ENCODE measurements around the gene RBMS2.
"Not testable (repeated sequence)": the region's sequence is repeated elsewhere in the genome, so short reads cannot be mapped to it uniquely, and the experiment has no call there.

Gene RBMS2

GRCh38 chr12:56571121-56571520 is 49.5 kb downstream of the RBMS2 start:
- peaks cover 6% of the 10 kb centered on the region for H3K4me1 Mint-ChIP-seq
- H3K27me3 Mint-ChIP-seq = no peaks in the 10 kb centered on the region
- H3K4me3 Mint-ChIP-seq = no peak overlapping the region
- H3K36me3 Mint-ChIP-seq (ENCODE audit: insufficient read depth) = peaks cover 4% of the 10 kb centered on the region
- H3K27ac Mint-ChIP-seq (ENCODE audit: low read depth) = no peak overlapping the region
- DNase-seq (ENCODE audit: low spot score in 2 of 2) = no peak
- no peaks in the 10 kb centered on the region for H3K9me3 Mint-ChIP-seq
- no peak for ATAC-seq (replicated peaks; ENCODE audit: extremely low read depth, poor library complexity, severe bottlenecking)

DNA sequence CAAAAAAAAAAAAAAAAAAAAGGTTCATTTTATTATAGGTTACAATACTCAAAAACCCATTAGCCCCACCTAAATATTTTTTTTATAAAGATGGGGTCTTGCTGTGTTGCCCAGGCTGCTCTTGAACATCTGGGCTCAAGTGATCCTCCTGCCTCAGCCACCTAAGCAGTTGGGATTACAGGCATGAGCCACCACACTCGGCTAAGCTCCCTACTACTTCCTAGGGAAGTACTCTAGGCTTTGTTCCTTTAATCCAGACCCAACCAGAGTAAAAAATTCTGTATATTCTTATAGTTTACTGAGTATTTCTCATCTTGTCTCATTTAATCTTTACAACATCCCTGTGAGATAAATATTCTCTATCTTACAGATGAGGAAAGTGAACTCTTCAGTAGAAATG is 50.7 kb downstream of the RBMS2 start:
- H3K9me3 Mint-ChIP-seq = no peaks in the 10 kb centered on the region
- peaks cover 6% of the 10 kb centered on the region for H3K4me1 Mint-ChIP-seq
- peaks cover 4% of the 10 kb centered on the region for H3K36me3 Mint-ChIP-seq (ENCODE audit: insufficient read depth)
- no peak for ATAC-seq (replicated peaks; ENCODE audit: extremely low read depth, poor library complexity, severe bottlenecking)
- H3K27me3 Mint-ChIP-seq = no peaks in the 10 kb centered on the region
- no peak overlapping the region for H3K27ac Mint-ChIP-seq (ENCODE audit: low read depth)
- H3K4me3 Mint-ChIP-seq = no peak overlapping the region
- DNase-seq (ENCODE audit: low spot score in 2 of 2) = no peak

DNA sequence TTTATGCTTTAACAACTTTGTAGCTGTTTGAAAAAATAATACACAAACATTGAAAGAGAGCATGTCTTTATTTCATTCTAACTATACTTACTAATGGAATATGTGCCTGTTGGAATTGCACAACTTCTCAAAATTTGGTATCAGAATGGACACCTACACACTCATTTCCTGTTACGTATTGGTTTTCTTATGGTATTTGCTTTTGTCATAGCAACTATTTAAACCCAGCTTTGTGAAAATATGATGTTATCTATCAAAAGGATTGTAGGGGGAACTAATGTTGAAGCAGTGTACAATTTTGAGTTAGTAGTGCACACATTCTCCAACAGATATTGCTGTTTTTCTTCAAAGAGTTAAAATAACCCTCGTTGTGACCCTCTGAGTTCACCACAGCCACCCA is 52.6 kb downstream of the RBMS2 start:
- Mint-ChIP-seq H3K27ac (ENCODE audit: low read depth) (no peak overlapping the region), H3K36me3 (ENCODE audit: insufficient read depth) (peaks cover 2% of the 10 kb centered on the region), H3K27me3 (no peaks in the 10 kb centered on the region), H3K9me3 (no peaks in the 10 kb centered on the region), H3K4me3 (no peak overlapping the region), H3K4me1 (peaks cover 6% of the 10 kb centered on the region)
- no peak for ATAC-seq (replicated peaks; ENCODE audit: extremely low read depth, poor library complexity, severe bottlenecking)
- no peak for DNase-seq (ENCODE audit: low spot score in 2 of 2)

DNA sequence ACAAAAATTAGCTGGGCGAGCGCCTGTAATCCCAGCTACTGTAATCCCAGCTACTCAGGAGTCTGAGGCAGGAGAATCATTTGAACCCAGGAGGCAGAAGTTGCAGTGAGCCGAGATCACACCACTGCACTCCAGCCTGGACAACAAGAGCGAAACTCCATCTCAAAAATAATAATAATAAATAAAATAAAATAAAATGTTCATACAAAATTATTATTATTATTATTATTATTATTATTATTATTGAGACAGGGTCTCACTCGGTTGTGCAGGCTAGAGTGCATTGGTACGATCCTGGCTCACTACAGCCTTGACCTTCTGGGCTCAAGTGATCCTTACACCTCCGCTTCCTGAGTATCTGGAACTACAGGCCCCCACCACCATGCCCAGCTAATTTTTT is 55.6 kb downstream of the RBMS2 start:
- DNase-seq (ENCODE audit: low spot score in 2 of 2); H3K27ac Mint-ChIP-seq (ENCODE audit: low read depth); H3K36me3 Mint-ChIP-seq (ENCODE audit: insufficient read depth); ATAC-seq (replicated peaks; ENCODE audit: extremely low read depth, poor library complexity, severe bottlenecking); H3K27me3 Mint-ChIP-seq; H3K9me3 Mint-ChIP-seq; H3K4me3 Mint-ChIP-seq: not testable (repeated sequence)
- peaks cover 13% of the 10 kb centered on the region for H3K4me1 Mint-ChIP-seq

DNA sequence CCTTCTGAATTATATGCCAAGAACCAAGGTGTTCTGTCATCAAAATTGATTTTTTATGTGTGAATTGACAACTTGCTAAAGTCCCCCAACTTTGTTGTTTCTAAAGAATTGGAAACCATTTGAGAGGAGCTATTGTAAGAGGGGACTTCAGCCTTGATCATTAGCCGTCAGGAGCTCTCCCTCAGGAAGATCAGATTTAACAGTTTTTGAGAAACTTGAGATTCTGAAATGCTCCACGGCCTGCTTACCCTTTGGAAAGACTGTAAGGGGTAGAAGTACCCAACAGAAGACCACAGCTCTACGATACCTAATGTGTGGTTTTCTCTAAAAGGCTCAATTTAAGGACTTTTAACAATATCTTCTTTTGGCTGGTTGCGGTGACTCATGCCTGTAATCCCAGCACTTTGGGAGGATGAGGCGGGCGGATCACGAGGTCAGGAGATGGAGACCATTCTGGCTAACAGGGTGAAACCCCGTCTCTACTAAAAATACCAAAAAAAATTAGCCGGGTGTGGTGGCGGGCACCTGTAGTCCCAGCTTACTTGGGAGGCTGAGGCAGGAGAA is 57.4 kb downstream of the RBMS2 start:
- ATAC-seq (replicated peaks; ENCODE audit: extremely low read depth, poor library complexity, severe bottlenecking) (no peak), DNase-seq (ENCODE audit: low spot score in 2 of 2) (no peak)
- no peaks in the 10 kb centered on the region for H3K27me3 Mint-ChIP-seq
- H3K9me3 Mint-ChIP-seq = no peaks in the 10 kb centered on the region
- no peak overlapping the region for H3K27ac Mint-ChIP-seq (ENCODE audit: low read depth)
- H3K36me3 Mint-ChIP-seq (ENCODE audit: insufficient read depth) = peaks cover 2% of the 10 kb centered on the region
- H3K4me3 Mint-ChIP-seq = no peak overlapping the region
- H3K4me1 Mint-ChIP-seq = peaks cover 14% of the 10 kb centered on the region

GRCh38 chr12:56581418-56582145 is 60.0 kb downstream of the RBMS2 start:
- peaks cover 2% of the 10 kb centered on the region for H3K36me3 Mint-ChIP-seq (ENCODE audit: insufficient read depth)
- DNase-seq (ENCODE audit: low spot score in 2 of 2) (no peak), ATAC-seq (replicated peaks; ENCODE audit: extremely low read depth, poor library complexity, severe bottlenecking) (peak; percentile 82)
- no peaks in the 10 kb centered on the region for H3K27me3 Mint-ChIP-seq
- peak overlapping the region; percentile 29 for H3K4me3 Mint-ChIP-seq
- no peaks in the 10 kb centered on the region for H3K9me3 Mint-ChIP-seq
- H3K4me1 Mint-ChIP-seq = peaks cover 14% of the 10 kb centered on the region
- peak overlapping the region; percentile 72 for H3K27ac Mint-ChIP-seq (ENCODE audit: low read depth)

- no peaks in the 10 kb centered on the region for H3K9me3 Mint-ChIP-seq
- H3K36me3 Mint-ChIP-seq (ENCODE audit: insufficient read depth) = peaks cover 2% of the 10 kb centered on the region
- H3K27me3 Mint-ChIP-seq = no peaks in the 10 kb centered on the region
- H3K27ac Mint-ChIP-seq (ENCODE audit: low read depth) = no peak overlapping the region
- no peak overlapping the region for H3K4me3 Mint-ChIP-seq
- no peak for DNase-seq (ENCODE audit: low spot score in 2 of 2)
- no peak for ATAC-seq (replicated peaks; ENCODE audit: extremely low read depth, poor library complexity, severe bottlenecking)
- peaks cover 14% of the 10 kb centered on the region for H3K4me1 Mint-ChIP-seq
Observed at GRCh38 chr12:56585098-56585497, 63.5 kb downstream of the RBMS2 start.

- H3K36me3 Mint-ChIP-seq (ENCODE audit: insufficient read depth) = no peaks in the 10 kb centered on the region
- no peak overlapping the region for H3K27ac Mint-ChIP-seq (ENCODE audit: low read depth)
- no peak for DNase-seq (ENCODE audit: low spot score in 2 of 2)
- no peak for ATAC-seq (replicated peaks; ENCODE audit: extremely low read depth, poor library complexity, severe bottlenecking)
- H3K4me3 Mint-ChIP-seq = no peak overlapping the region
- H3K27me3 Mint-ChIP-seq = no peaks in the 10 kb centered on the region
- H3K9me3 Mint-ChIP-seq = no peaks in the 10 kb centered on the region
- H3K4me1 Mint-ChIP-seq = peaks cover 5% of the 10 kb centered on the region
Observed at GRCh38 chr12:56589783-56590182, 68.2 kb downstream of the RBMS2 start.

DNA sequence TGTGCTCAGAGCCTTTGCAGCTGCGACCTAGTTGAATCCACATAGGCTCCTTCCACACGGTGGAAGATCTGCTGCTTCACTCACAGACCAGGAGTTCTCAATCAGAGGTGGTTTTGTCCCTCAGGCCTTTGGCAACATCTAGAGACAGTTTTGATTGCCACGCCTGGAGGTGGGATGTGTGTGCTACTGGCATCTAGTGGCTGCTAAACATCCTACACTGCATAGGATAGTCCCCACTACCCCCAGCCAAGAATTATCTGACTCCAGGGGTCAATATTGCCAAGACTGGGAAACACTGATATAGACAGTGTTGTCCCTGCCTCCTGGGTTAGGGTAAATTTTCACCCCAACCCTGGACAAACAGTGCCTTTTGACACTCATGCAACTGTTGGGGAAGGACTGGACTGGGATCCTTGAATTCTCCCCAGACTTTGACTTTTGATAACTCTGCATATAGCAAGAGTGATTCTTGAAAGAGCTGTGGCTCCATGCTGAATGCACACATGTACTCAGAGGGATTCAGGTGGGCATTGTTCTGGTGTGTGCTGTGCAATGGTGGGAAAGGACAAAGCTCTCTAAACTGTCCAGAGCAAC is 68.7 kb downstream of the RBMS2 start:
- Mint-ChIP-seq H3K27me3 (no peaks in the 10 kb centered on the region), H3K9me3 (no peaks in the 10 kb centered on the region), H3K36me3 (ENCODE audit: insufficient read depth) (no peaks in the 10 kb centered on the region), H3K4me1 (peaks cover 5% of the 10 kb centered on the region), H3K4me3 (no peak overlapping the region), H3K27ac (ENCODE audit: low read depth) (no peak overlapping the region)
- DNase-seq (ENCODE audit: low spot score in 2 of 2) = no peak
- ATAC-seq (replicated peaks; ENCODE audit: extremely low read depth, poor library complexity, severe bottlenecking) = peak; percentile 56

GRCh38 chr12:56591126-56591525 is 69.5 kb downstream of the RBMS2 start:
- H3K36me3 Mint-ChIP-seq (ENCODE audit: insufficient read depth) = peaks cover 3% of the 10 kb centered on the region
- peaks cover 5% of the 10 kb centered on the region for H3K4me1 Mint-ChIP-seq
- no peak overlapping the region for H3K27ac Mint-ChIP-seq (ENCODE audit: low read depth)
- no peak for DNase-seq (ENCODE audit: low spot score in 2 of 2)
- no peaks in the 10 kb centered on the region for H3K27me3 Mint-ChIP-seq
- no peaks in the 10 kb centered on the region for H3K9me3 Mint-ChIP-seq
- no peak overlapping the region for H3K4me3 Mint-ChIP-seq
- ATAC-seq (replicated peaks; ENCODE audit: extremely low read depth, poor library complexity, severe bottlenecking) = no peak

DNA sequence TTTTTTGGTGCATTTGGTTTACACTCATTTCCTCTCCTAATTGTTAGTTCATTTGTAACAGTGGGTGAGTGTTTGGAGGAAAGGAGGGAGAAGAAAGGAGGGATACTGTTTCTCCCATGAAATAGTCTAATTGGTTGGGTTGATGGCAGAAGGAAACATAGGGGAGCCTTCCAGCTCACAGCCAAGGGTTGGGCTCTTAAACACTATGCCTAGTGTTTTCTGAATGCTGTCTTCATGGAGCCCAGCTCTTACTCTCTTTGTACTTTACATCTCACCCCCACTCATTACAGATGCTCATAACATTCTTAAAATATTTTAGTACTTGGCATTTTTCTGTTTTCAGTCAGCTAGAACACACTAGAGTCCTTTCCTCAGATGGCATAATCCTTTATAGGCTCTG is 70.3 kb downstream of the RBMS2 start:
- H3K27ac Mint-ChIP-seq (ENCODE audit: low read depth) = no peak overlapping the region
- ATAC-seq (replicated peaks; ENCODE audit: extremely low read depth, poor library complexity, severe bottlenecking) = no peak
- peaks cover 5% of the 10 kb centered on the region for H3K36me3 Mint-ChIP-seq (ENCODE audit: insufficient read depth)
- no peak for DNase-seq (ENCODE audit: low spot score in 2 of 2)
- H3K27me3 Mint-ChIP-seq = no peaks in the 10 kb centered on the region
- H3K4me3 Mint-ChIP-seq = no peak overlapping the region
- no peaks in the 10 kb centered on the region for H3K9me3 Mint-ChIP-seq
- peaks cover 7% of the 10 kb centered on the region for H3K4me1 Mint-ChIP-seq

DNA sequence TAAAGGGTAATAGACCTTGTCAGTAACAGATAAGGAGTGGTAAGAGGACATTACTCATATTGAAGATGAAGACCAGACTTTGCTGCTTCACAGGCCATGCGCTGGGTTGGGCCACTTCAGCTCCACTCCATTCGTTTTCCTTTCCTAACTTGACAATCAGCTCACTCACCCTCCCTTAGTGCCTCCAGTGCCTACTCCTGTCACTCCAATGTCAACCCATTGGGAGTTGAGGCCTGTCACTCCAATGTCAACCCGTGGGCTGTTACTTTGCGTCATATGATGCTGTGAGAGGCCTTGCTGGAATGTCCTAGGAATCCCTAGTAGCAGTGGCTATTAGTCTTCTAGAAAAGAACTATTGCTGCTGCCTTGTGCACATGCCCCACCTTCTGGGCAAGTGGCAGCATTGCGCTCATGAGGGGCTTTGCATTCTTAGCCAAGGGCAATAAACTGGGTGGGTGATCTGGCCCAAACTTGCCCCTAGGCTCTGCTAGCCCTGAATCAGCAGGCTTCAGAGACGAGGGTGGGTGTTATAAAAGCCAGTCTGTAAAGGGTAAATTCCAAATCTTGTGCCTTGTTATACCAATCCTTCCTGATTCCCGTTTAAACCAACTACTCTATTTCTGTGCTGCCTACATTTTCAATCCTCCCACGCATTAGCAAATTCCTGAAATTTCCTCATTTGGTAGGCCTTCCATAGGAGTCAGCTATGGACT is 72.4 kb downstream of the RBMS2 start:
- Mint-ChIP-seq H3K27me3 (no peaks in the 10 kb centered on the region), H3K4me3 (no peak overlapping the region), H3K27ac (ENCODE audit: low read depth) (peak overlapping the region; percentile 9), H3K4me1 (peaks cover 9% of the 10 kb centered on the region), H3K9me3 (no peaks in the 10 kb centered on the region), H3K36me3 (ENCODE audit: insufficient read depth) (peaks cover 26% of the 10 kb centered on the region)
- DNase-seq (ENCODE audit: low spot score in 2 of 2) (peak; percentile 40 to 51), ATAC-seq (replicated peaks; ENCODE audit: extremely low read depth, poor library complexity, severe bottlenecking) (peak; percentile 52)

DNA sequence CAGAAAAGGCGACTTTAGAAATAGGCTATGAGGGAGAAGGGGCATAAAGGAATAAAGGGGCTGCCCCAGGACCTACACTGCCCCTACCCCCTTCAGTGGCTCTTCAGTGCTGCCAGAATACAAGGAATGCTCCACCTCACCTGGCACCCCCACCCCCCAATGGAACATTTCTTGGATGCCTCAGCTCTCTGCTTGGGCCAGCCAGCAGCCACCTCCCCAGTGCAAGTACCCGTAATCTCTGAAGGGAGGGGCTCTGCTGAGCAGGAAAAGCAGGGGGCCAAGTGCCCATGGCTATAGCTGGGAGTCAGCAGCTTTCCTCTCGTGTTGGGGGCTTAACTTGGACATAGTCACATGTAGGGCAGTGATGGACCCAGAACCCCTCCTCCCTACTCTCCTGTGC is 75.2 kb downstream of the RBMS2 start:
- peaks cover 50% of the 10 kb centered on the region for H3K36me3 Mint-ChIP-seq (ENCODE audit: insufficient read depth)

More for the DNA sequence above, 75.2 kb downstream of the RBMS2 start:
- H3K4me3 Mint-ChIP-seq = no peak overlapping the region
- H3K4me1 Mint-ChIP-seq = peaks cover 9% of the 10 kb centered on the region
- no peak for DNase-seq (ENCODE audit: low spot score in 2 of 2)
- no peak for ATAC-seq (replicated peaks; ENCODE audit: extremely low read depth, poor library complexity, severe bottlenecking)
- no peaks in the 10 kb centered on the region for H3K27me3 Mint-ChIP-seq
- no peak overlapping the region for H3K27ac Mint-ChIP-seq (ENCODE audit: low read depth)
- no peaks in the 10 kb centered on the region for H3K9me3 Mint-ChIP-seq
